D721Med (cell line): Measurements from ENCODE around the gene KLHL17.

Experiments used
- DNase-seq: peaks from one replicate; pipeline ENCODE4 v3.0.0; 2011; ENCODE audit warnings: low spot score; ENCODE audit not compliant: insufficient read length
- FAIRE-seq: peaks from 2 replicates; lab custom pipeline; 2011; peaks lifted over from hg19 to GRCh38; lab: Jason Lieb, UNC
- TF ChIP-seq, protein P1 (sequence below): IDR thresholded peaks from 2 replicates; pipeline ENCODE4 v1.5.1; 2012; ENCODE audit warnings: mild to moderate bottlenecking, control low read depth; ENCODE audit not compliant: insufficient read depth; ENCODE audit errors: missing control alignments

The KLHL17 gene

DNA sequence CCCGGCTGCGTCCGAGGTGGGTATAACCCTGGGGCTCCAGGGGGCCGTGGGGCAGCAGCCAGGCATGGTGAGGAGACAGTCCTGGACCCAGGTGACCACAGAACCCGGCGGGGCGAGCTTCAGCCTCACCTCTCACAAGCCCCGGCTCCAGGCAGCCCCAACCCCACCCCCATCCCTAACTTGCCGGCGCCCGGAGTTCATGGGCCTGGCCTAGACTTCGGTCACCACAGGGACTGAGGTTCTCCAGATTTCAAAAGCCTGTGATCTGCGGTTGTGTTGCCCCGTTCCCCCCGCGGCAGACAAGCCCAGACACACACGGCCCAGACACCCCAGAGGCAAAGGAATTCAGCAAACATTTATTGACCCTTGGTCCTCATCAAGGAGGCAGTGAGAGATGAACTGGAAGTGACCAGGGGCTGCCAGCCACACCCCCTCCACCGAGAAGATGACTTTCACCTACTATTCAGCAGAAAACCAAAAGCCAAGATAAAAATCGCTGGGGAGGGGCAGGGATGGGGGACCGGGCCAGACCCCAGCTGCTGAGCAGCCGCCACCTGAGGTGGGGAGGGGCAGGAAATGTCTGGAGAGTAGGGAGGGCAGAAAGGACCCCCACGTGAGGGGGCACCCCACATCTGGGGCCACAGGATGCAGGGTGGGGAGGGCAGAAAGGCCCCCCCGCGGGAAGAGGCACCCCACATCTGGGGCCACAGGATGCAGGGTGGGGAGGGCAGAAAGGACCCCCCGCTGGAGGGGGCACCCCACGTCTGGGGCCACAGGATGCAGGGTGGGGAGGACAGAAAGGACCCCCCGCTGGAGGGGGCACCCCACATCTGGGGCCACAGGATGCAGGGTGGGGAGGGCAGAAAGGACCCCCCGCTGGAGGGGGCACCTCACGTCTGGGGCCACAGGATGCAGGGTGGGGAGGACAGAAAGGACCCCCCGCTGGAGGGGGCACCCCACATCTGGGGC, 35.6 kb downstream of the KLHL17 start:
- TF ChIP-seq, protein P1, sequence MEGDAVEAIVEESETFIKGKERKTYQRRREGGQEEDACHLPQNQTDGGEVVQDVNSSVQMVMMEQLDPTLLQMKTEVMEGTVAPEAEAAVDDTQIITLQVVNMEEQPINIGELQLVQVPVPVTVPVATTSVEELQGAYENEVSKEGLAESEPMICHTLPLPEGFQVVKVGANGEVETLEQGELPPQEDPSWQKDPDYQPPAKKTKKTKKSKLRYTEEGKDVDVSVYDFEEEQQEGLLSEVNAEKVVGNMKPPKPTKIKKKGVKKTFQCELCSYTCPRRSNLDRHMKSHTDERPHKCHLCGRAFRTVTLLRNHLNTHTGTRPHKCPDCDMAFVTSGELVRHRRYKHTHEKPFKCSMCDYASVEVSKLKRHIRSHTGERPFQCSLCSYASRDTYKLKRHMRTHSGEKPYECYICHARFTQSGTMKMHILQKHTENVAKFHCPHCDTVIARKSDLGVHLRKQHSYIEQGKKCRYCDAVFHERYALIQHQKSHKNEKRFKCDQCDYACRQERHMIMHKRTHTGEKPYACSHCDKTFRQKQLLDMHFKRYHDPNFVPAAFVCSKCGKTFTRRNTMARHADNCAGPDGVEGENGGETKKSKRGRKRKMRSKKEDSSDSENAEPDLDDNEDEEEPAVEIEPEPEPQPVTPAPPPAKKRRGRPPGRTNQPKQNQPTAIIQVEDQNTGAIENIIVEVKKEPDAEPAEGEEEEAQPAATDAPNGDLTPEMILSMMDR = no peak
- no peak for FAIRE-seq

DNA sequence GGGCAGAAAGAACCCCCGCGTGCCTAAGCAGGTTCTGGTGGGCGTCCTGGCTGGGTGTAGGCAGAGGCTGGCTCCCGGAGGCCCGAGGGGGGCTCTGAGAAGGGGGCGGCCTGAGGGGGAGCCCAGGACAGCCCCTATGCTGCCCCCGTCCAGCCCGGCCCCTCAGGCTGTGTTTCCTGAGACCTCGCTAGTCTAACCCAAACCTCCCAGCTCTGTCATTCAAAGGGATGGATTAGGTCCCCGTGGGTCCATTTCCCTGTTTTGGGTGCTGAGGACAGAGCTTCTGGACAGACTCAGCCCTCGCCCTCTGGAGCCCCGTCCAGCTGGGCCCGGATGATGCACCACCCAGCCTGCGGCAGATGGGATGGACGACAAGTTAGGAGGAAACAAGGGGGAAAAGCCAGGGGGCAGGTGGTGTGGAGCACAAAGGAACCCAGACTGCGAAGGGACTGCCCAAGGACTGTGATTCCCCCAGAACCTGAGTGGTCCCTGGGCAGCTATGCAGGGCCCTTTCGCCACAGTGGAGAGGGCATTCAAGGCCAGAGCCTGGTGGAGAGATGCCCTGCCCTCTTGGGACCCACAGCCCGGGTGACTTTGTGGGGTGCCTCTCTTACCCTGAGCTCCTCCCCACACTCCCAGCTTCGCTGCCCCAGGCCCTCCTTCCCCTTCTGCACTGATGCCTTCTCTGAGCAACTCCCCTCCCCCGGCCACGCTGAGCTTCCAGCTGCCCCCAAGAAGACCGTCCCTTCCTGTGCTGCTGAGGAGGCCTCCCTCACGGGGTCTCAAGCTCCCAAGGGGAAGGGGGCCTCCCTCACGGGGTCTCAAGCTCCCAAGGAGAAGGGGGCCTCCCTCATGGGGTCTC, 36.7 kb downstream of the KLHL17 start:
- DNase-seq (no peak), FAIRE-seq (no peak)
- TF ChIP-seq, protein P1 = no peak

More for the DNA sequence above, 35.6 kb downstream of the KLHL17 start:
- DNase-seq = no peak

DNA sequence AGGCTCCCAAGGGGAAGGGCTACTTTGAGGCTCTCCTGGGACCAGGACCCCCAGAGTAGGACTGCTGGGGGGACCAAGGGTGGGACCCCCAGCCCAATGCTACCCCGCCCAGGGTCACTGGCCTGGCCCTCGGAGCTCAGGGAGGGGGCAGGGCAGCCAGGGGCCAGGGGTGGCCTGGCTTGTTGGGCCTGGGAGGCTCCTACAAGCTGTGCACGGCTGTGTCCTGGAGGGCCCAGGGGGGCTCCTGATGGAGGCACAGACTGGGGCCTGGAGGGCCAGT, 37.3 kb downstream of the KLHL17 start:
- FAIRE-seq (no peak), DNase-seq (no peak)
- TF ChIP-seq, protein P1 = no peak

DNA sequence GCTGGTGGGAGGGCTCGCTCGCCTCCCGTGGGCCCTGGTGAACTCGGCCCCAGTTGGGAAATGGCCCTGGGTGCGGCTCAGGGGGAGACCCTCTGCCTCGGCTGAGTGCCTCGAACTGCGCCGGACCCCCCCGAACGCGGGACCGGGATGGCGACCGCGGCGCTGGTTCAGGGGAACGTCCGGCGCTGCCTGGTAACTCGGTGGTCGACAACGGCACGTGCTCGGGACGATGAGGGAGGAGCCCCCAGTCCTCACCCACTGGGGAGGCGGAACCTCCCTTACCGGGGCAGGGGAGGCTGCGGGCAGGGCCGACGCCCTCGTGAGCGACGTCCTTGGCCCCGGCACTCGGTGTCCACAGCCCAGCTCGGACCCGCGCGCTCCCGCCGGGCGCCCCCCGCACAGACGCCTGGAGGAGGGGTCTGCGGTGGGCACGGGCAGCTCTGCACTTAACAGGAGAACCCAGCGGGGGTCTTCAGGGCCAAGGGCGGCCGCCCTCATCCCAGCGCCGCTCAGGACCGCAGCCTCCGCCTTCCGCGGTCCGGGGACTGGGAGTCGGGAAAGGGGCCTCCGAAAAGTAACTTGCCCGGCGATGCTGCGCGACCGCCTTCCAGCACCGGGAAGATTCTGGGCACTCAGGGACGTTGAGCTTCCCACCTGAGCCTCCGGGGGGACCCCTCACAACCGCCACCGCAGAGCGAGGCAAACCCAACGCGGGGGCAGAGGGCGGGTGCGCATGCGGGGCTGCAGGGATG, 37.8 kb downstream of the KLHL17 start:
- FAIRE-seq = no peak
- no peak for DNase-seq
- TF ChIP-seq, protein P1 = no peak

DNA sequence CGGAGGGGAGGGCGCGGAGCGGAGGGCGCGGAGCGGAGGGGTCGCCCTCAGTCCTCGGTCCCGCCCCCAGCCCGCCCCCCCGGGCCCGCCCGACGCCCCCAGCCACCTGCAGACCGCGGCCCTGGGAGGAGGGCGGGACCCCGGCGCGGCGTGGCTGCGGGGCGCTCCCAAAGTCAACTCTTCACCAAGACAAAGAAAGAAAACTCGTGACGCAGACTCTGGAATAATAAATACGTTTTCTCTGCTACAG, 38.3 kb downstream of the KLHL17 start:
- TF ChIP-seq, protein P1 = no peak
- FAIRE-seq = no peak
- no peak for DNase-seq

DNA sequence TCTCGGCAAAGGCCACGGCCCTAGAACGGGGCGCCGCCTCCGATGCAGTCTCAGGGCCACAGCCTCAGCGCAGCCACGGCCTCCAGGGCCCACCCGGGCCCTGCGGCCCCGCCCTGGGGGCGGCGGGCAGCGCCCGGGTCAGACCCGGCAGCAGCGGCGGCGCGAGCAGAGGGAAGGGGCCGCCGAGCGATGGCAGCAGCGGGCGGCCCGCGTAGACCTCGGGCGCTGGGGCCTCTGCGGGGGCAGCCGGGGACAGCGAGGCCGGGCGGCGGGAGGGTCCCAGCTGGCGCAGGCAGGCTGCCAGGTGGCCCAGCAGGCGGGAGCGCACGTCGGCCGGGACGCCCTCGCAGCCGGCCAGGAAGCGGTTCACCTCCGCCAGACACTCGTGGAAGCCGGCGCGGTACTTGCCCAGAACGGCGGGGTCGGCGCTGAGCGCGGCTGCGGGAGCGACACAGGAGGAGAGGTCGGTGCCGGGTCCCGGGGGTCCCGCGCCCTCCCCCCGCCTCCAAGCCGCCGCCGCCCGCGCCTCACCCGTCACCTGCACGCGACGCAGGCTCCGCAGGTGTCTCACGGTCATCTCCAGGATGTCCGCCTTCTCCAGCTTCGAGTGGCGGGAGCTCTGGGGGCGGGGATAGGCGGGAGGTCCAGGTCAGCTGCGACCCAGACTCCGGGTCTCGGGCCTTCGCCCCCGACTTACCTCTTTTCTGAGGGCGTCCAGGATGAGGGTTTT, 38.8 kb downstream of the KLHL17 start:
- TF ChIP-seq, protein P1 = no peak
- no peak for FAIRE-seq
- no peak for DNase-seq
